GM23338 (cell line): ENCODE measurements around the gene DBH.

Source experiments
- CREB1 ChIP-seq: fragments of 250-450 bp; sonication (Bioruptor Pico); IDR thresholded peaks from 2 replicates; pipeline ENCODE4 v1.5.0; 2020; ENCODE audit warnings: low read depth, mild to moderate bottlenecking, moderate library complexity
- EZH2 ChIP-seq: fragments of 200-600 bp; sonication (generic); IDR thresholded peaks from one replicate; pipeline ENCODE4 v1.8.0; 2017; ENCODE audit warnings: antibody characterized with exemption, mild to moderate bottlenecking, low read depth; ENCODE audit not compliant: unreplicated experiment
- EZH2phosphoT487 ChIP-seq: fragments of 200-600 bp; sonication (generic); IDR thresholded peaks from one replicate; pipeline ENCODE4 v1.8.1; 2018; ENCODE audit warnings: antibody characterized with exemption; ENCODE audit not compliant: unreplicated experiment
- JUNB ChIP-seq: IDR thresholded peaks from one replicate; pipeline ENCODE4 v1.6.1; 2016; ENCODE audit warnings: antibody characterized with exemption; ENCODE audit not compliant: unreplicated experiment
- POLR2AphosphoS5 ChIP-seq: IDR thresholded peaks from 2 replicates; pipeline ENCODE4 v1.6.1; 2016; ENCODE audit warnings: antibody characterized with exemption, low read depth
- STAT1 ChIP-seq: IDR thresholded peaks from one replicate; pipeline ENCODE4 v1.6.1; 2016; ENCODE audit warnings: antibody characterized with exemption; ENCODE audit not compliant: unreplicated experiment
- ZNF114 ChIP-seq: fragments of 250-450 bp; sonication (Bioruptor Pico); IDR thresholded peaks from 2 replicates; pipeline ENCODE4 v1.5.0; 2020; ENCODE audit warnings: mild to moderate bottlenecking, moderate library complexity
- TF ChIP-seq, protein P1 (sequence below), 2 experiments: fragments of 200-600 bp in 1 of 2; sonication (generic) in 1 of 2; conservative IDR thresholded peaks; 2 replicates each; pipeline versions ENCODE4 v1.5.1 to v1.6.1; 2016 to 2017; ENCODE audit warnings: antibody characterized with exemption in 2 of 2, low read depth in 2 of 2, mild to moderate bottlenecking in 2 of 2, moderate library complexity in 1 of 2
- TF ChIP-seq, protein P2 (sequence below): IDR thresholded peaks from one replicate; pipeline ENCODE4 v1.6.1; 2018; ENCODE audit warnings: antibody characterized with exemption; ENCODE audit not compliant: unreplicated experiment
- TF ChIP-seq, protein P3 (sequence below): IDR thresholded peaks from 2 replicates; pipeline ENCODE4 v1.6.1; 2016; ENCODE audit warnings: antibody characterized with exemption

DNA sequence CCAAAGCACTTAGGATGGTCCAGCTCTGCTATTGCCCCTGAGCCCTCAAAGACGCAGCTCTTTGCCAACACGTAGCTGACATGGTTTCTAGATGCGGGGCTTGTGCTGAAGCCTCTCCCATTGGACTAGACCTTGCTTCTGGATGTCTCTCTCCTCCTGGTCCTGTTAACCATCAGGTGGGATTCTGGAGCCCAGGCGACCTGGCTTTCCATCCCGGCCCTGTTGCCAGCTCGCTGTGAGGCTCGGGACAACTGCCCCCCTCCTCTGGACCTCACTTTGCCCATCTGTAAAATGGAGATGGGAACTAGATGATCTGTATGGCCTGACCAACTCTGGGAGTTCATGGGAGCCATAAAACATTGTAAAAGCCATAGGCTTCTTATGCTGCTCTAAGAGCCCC is 4.0 kb downstream of the DBH start:
- TF ChIP-seq, protein P1, sequence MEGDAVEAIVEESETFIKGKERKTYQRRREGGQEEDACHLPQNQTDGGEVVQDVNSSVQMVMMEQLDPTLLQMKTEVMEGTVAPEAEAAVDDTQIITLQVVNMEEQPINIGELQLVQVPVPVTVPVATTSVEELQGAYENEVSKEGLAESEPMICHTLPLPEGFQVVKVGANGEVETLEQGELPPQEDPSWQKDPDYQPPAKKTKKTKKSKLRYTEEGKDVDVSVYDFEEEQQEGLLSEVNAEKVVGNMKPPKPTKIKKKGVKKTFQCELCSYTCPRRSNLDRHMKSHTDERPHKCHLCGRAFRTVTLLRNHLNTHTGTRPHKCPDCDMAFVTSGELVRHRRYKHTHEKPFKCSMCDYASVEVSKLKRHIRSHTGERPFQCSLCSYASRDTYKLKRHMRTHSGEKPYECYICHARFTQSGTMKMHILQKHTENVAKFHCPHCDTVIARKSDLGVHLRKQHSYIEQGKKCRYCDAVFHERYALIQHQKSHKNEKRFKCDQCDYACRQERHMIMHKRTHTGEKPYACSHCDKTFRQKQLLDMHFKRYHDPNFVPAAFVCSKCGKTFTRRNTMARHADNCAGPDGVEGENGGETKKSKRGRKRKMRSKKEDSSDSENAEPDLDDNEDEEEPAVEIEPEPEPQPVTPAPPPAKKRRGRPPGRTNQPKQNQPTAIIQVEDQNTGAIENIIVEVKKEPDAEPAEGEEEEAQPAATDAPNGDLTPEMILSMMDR (conservative IDR thresholded peaks at IDR 0.05; ENCODE audit: low read depth in 2 of 2) = no peak
- TF ChIP-seq STAT1 (no peak), EZH2 (no peak), POLR2AphosphoS5 (no peak), JUNB (no peak), EZH2phosphoT487 (no peak), CREB1 (no peak), ZNF114 (CRISPR knock-in tag) (no peak)
- TF ChIP-seq, protein P2, sequence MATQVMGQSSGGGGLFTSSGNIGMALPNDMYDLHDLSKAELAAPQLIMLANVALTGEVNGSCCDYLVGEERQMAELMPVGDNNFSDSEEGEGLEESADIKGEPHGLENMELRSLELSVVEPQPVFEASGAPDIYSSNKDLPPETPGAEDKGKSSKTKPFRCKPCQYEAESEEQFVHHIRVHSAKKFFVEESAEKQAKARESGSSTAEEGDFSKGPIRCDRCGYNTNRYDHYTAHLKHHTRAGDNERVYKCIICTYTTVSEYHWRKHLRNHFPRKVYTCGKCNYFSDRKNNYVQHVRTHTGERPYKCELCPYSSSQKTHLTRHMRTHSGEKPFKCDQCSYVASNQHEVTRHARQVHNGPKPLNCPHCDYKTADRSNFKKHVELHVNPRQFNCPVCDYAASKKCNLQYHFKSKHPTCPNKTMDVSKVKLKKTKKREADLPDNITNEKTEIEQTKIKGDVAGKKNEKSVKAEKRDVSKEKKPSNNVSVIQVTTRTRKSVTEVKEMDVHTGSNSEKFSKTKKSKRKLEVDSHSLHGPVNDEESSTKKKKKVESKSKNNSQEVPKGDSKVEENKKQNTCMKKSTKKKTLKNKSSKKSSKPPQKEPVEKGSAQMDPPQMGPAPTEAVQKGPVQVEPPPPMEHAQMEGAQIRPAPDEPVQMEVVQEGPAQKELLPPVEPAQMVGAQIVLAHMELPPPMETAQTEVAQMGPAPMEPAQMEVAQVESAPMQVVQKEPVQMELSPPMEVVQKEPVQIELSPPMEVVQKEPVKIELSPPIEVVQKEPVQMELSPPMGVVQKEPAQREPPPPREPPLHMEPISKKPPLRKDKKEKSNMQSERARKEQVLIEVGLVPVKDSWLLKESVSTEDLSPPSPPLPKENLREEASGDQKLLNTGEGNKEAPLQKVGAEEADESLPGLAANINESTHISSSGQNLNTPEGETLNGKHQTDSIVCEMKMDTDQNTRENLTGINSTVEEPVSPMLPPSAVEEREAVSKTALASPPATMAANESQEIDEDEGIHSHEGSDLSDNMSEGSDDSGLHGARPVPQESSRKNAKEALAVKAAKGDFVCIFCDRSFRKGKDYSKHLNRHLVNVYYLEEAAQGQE = no peak
- TF ChIP-seq, protein P3, sequence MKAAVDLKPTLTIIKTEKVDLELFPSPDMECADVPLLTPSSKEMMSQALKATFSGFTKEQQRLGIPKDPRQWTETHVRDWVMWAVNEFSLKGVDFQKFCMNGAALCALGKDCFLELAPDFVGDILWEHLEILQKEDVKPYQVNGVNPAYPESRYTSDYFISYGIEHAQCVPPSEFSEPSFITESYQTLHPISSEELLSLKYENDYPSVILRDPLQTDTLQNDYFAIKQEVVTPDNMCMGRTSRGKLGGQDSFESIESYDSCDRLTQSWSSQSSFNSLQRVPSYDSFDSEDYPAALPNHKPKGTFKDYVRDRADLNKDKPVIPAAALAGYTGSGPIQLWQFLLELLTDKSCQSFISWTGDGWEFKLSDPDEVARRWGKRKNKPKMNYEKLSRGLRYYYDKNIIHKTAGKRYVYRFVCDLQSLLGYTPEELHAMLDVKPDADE = no peak
